Fibroblast of skin of right biceps (primary cell): ENCODE measurements around the gene NODAL.

Experiments
- DNase-seq: peaks from one replicate; pipeline ENCODE4 v3.0.0-alpha.2; 2013

Gene NODAL

DNA sequence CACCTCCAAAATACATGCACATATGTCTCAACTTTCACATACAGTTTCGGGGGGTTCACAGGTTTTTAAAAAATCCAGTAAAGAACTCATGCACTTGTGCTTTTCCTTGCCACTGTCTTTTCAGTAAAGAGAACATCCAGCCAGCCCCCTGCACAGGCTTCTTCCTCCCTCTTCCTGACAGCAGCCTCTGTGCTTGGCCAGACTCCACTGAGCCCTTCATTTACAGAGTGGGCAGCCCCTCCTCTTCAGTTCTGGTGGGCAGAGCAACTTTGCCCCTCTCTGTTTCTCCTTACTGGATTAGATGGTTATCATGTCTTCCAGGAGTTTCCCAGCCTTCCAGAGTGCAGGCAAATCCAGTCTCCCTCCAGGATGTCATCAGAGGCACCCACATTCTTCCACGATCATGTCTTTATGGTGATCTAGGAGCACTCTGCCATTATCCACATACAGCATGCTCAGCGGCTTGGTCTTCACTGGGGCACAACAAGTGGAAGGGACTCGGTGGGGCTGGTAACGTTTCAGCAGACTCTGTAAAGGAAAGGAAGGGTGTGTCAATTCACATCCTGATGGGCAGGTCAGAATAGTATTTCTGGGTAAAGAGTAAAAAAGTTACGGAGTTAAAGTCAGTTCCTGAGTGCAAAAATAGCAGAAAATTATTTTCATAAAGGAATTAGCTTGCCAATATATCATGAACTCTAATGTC, 8.8 kb downstream of the NODAL start:
- DNase-seq = no peak

DNA sequence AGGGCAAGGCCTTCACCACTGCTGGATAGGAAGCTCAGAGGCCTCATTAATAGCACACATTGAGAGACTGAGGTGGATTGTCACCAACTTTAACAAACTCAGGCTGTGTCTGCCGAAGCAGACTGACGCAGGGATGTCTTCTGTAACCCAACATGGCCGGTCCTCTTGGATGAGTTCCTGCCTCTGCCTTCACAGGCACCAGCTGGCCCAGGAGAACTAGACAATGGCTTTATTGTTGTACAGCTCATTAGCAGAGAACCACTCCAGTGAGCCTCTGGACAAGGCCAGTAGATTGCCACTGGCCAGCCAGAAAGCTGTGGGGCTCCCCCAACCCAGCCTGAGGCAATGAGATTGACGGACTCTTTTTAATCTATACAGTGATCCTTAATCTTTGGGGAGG, 9.4 kb downstream of the NODAL start:
- DNase-seq = no peak

DNA sequence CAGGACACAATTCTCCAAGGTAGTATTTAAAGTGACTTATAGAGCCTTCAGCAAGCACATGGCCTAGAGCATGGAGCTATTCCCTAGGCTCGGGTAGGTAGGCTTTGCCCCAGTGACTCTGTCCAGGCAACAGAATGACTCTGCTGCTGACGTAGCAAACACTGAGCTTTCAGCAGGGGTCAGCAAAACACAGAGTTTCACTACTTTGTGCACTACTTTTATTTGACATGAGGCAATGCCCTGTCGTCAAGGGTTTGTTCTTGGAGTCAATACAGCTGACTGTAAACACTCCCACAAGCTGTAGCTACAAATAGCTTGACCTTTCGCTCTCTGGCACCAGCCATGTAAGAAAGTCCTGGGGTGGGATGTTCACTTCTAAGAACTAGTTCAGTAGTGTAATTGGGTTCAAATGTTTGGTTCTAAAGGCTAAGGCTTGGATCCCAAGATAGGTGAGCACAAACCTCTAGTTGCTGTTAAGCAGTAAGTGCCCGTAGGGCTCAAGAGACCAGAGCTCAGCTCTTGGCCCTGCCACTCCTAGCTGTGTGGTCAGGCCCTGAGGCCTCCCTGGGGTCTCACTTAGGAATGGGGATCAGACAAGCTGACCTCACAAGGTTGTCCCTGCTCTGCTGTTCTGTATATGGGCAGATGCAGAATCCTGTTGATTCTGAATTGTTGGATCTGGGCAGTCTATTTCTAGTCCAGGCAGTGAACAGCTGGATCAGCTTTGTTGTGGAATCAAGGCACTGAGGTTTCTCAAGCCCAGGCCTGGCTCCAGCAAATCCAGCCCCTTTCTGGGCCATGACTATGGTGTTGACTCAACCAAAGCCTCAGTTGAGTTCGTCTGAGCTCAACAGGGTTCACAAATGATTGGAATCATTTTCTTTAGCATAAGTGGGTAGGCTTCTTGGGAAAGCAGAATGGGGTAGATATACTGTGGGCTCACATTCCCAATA, 10.7 kb downstream of the NODAL start:
- DNase-seq = no peak

DNA sequence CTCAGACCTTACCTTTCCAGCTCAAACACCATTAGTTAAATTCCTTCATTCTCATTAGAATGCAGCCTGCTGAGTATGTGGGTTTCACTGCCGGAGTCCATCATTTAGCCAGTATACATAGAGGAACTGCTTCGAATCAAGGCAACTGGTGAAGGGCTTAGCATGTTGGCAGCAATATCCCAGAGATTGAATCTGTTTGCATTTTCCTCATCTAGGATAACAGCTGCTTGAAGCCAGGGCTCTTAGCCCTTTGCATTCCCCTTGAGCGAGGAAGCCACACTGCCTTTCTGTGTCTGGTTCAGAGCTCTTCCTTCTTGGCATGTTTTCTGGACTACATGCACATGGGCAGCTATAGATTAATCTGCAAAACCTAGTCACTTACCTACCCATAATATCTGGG, 14.7 kb downstream of the NODAL start:
- DNase-seq = no peak

DNA sequence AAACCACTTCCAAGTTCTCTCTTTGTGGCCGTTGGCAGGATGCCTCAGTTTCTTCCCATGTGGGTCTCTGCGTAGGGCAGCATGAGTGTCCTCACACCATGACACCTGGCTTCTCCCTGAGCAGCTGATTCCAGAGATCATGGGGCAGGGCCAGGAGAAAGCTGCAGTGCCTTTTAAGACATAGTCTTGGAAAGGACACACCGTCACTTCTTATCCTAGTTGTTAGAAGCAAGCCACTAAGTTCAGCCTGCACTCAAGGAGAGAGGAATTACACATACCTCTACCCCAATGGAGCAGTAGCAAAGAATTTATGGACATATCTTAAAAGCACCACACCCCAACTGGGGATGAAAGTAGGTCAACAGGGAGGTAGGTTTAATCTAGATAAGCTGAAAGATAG, 16.4 kb downstream of the NODAL start:
- DNase-seq = no peak

DNA sequence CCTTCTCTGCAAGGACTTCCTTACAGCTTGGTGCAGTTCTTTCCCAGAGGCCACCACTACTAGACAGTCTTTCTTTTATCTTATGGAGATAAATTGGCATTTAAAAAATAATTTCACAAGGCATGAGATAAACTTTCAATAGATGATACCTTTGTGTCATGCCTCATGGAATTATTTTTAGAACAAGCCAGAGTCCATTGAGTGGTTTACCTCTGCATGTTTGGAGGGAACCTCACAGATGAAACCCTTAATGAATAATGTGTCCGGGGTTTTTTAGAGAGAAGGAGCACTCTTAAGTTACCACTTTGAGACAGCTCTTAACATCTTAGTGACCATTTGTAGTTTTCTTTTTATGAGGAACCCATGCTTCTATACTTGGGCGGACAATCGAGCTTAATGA, 17.2 kb downstream of the NODAL start:
- no peak for DNase-seq

DNA sequence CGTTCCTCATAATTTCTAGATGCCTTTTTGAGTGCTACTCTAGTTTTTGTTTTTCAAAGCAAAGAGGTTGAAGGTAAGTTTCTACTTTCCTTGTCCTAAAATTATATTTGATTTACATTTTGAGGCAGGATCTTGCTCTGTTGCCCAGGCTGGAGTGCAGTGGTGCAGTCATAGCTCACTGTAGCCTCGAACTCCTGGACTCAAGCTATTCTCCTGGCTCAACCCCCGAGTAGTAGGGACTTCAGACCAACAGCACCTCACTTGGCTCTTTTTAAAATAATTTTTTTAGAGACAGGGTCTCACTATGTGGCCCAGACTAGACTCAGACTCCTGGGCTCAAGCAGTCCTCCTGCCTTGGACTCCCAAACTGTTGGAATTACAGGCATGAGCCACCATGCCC, 22.8 kb downstream of the NODAL start:
- DNase-seq = no peak

DNA sequence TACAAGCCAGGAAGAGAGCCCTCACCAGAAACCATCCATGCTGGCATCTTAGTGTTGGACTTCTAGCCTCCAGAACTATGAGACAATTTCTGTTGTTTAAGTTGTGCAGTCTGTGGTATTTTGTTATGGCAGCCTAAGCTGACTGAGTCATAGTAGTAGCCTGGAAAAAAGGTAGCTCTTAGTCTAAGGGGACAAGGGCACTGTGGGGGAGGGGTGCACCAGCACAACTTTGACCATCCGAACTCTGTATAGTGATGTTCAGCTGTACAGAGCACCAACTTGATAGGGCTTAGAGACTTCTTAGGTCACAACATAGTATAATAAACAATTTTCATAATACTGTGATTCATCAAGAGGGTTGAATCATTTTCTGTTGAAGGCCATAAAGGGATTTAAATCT, 23.3 kb downstream of the NODAL start:
- DNase-seq = peak; percentile 66

DNA sequence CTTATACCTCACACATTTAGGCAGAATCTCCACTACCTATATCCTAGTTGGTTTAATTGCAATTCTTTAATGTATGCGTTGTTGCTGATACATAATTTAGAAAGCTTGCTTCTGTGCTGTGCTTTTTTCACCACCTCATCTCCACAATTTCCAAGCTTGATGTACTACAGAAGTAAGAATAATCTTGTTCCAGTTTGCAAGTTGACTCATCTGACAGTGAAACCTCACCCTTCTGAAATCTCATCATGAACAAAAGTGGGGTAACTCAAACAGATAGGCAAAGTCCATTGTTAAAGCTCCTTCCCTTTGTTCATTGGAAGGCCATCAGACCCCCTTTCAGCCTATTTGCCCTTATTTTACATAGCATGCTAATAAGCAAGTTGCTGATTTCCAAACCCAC, 23.9 kb downstream of the NODAL start:
- peak; percentile 10 for DNase-seq

DNA sequence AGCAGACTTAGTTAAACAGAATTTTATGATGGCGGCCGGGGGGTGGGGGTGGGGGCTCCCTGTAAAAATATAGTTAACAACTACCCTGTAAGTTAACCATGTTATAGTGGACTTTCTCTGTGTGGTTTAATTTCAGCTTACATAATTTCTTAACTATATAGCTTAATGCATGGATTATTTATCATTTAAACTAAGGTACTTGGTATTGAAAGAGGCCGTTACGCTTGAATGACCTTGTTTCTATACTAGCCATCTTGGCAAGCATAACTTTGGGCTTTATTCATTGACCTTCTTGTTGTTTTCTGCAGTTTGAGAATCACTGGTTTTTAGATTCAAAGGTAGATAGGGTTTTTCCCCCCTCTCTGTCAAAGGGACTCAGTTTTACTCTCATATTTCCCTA, 29.1 kb downstream of the NODAL start:
- no peak for DNase-seq

DNA sequence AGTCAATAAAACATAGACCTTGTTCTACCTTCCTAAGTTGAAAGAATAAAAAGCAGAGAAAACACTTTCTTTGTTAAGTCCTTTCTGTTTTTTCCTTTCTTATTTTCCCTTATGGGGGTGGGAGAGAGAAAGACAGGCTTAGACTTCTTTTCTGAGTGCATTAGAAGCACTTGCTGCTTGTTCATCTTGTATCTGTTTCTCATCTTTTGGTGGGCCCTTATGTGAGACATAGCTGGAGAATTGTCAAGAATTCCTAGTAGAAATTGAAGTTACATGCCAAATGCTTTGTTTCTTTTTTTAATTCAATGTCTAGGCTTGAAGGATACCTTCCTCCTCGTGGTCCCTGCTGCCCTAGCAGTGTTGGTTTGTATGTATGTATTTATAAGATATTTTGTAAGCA, 30.9 kb downstream of the NODAL start:
- DNase-seq = peak; percentile 17

DNA sequence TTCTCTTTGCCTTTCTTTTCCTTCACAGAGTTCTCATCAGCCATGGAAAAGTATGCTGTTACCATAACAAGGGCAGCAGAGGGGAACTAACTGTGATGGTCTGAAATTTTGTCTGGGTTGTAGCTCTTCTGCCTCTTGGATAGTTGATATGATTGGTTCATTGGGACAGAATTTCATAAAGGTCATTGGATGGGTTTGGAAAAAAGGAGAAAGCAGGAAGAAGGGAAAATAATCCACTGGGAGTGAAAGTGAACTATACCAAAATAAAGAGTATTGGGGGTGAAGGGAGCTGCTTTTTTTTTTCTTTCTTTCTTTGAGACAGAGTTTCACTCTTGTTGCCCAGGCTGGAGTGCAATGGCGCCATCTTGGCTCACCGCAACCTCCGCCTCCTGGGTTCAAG, 31.7 kb downstream of the NODAL start:
- no peak for DNase-seq

DNA sequence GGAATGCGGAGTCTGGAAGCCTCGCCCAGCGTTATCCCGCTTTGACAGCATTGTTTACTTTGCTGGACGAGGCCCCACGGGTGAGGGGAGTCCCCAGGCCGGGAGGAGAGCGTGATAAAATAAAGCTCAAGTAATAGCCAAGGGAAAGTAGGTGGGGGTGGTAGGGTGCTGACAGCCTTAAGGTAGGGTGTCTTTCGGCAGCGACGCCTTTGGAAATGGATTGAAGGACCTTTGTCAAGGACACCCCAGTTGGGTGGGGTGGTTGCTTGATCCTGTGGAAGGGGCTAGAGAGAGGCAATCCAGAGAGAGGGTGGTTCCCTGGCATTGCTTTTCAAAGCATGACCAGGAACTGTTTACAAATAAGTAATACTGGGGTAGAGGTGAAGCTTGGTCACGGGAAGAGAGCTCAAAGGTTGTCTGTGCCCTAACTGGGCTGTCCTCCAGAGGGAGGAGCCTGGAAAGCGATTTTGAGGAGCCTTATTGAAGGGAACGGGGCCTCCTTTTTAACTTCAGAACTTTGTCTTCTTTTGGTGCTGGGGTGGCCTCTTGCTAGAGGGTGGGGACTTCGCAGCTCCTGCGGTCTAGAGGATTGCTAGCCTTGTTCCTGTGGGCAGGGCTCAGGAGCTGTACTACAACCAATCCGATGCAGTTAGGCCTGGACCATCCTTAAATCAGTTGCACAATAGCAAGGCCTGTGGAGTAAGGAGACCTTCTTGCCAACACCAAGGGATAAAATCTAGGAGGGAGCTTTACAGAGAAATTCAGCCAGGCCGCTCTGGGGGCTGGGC, 36.2 kb downstream of the NODAL start:
- DNase-seq = peak; percentile 93

DNA sequence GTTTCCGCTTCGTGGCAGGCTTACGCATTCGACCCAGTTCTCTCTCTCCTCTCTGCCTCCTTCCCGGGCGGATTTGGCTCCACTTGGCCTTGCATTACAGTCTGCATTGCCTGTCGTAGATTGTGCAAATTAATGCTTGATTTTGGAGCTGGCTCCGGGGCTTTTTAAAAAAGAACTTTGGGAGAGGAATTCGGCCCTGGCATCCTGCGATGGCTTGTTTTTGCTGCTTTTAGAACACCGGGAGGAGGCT, 36.8 kb downstream of the NODAL start:
- peak; percentile 30 for DNase-seq

DNA sequence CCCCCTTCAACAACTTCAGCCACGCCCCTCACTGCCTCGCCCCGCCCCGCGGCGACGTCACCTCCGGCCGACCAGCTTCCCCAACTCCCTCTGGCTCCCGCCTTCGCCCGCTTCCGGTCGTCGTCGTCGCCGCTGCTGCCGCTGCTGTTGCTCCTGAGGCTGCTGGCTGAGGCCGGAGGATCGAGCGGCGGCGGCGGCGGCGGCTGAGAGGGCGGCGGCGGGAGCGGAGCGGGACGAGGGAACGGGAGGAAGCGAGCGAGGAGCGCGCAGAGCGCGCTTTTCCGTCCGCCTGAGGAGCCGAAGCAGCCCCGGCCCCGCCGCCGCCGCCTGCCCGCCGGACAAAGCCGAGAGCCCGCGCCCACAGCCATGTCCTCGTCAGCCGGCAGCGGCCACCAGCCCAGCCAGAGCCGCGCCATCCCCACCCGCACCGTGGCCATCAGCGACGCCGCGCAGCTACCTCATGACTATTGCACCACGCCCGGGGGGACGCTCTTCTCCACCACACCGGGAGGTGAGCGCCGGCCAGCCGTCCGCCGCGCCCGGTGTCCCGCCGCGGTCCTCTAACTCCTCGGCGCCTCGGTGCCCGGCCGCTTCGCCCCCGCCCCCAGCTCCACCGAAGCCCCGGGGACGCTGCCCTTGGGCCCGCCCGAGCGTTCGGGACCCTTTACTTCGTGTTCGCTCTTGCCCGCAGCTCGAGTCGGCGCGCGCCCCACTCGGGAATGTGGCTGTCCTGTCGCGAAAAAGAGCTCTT, 37.3 kb downstream of the NODAL start, which contains the start of gene EIF4EBP2:
Gene EIF4EBP2 (plus strand): TSS at position 110 of the 751 bp plus-strand sequence. CDS start 257 bp downstream, at position 367.
- peak; percentile 95 for DNase-seq

DNA sequence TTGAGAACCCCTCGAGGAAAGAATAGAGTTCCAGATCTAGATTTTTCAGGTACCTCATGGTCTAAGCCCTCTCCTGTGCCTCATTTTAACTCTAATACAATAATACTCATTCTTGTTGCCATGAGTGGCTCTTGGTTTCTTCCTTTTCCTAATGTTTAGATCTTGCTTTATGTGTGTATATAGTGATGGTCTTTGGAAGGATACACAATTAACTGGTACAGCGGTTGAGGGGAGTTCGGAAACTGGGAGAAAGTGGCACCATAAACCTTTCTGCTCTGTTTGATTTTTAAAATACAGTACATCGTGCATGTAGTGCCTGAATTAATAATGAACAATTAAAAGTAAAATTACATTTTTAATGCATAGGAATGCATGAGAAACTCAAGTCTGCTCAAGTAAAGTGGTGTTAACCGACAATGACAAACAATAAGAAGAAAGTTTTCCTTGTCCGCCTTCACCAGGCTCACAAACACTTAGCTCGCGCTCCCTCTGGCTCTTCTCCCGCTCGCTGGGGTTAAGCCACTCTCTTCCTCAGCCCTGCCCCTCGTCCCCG, 37.9 kb downstream of the NODAL start:
- no peak for DNase-seq

DNA sequence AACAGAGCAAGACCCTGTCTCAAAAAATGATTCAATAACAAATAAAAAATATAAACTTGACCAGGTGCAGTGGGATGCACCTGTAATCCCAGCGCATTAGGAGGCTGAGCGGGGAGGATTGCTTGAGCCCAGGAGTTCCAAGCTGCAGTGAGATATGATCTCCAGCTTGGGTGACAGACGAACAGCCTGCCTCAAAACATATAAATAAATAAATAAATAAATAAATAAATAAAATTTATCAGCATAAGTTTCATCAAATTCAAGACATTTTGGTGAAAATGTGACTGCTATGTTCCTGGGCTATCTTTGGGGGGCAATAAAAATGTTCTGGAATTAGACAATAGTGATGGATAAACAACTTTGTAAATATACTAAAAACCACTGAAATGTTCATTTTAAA, 42.3 kb downstream of the NODAL start:
- DNase-seq = no peak

DNA sequence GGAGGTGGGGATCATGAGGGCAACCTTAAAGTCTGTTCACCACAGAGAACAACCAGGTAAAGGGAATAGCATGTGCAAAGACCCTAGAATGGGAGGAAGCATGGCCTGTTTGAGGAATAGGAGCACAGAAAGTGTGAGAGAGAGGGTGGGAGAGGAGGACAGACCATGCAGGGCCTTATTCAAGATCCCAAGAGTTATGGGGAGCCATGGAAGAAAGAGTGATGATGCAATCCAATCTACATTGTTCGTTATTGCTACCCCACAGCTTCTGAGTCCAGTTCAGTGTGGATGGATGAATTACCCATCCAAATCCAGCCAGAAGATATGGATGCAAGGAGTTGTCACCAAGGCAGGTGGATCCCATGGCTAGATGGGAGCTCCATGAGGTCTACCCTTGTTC, 45.3 kb downstream of the NODAL start:
- no peak for DNase-seq

DNA sequence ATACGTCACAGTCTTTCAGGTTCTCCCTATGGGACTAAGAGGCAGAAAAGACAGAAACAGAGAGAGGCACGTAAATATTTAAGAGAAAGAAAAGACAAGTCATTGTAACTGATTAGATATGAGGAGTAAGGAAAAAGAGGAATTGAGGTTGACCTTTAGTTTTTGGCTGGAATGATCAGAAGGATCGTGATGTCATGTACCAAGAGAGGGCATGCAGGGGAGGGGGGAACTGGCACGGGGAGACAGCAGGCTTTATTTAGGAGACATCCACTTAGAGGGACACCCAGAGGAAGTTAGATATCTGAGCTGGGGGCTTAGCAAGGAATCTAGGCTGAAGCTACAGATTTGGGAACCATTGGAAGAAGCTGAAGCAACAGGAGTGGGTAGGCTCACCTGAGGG, 49.8 kb downstream of the NODAL start:
- DNase-seq = no peak
